Endodermal cell (in vitro differentiated cells): ENCODE data around the gene KRT38. TPM values are rescaled to one million over a fixed set of nuclear protein-coding genes. Genes with fewer than 3 reads are reported as not detected.

Experiments
- DNase-seq: peaks from one replicate; pipeline ENCODE4 v3.0.0-alpha.2; 2017
- H3K27ac ChIP-seq: 2 replicates; pipeline ENCODE4 v1.5.1; 2013; ENCODE audit warnings: mild to moderate bottlenecking, low read depth, low read length, moderate library complexity
- H3K27me3 ChIP-seq: 2 replicates; pipeline ENCODE4 v1.6.1; 2013; ENCODE audit warnings: mild to moderate bottlenecking, low read length, moderate library complexity; ENCODE audit not compliant: insufficient read depth, control insufficient read depth, poor library complexity, severe bottlenecking
- H3K36me3 ChIP-seq: 2 replicates; pipeline ENCODE4 v1.7.0; 2013; ENCODE audit warnings: mild to moderate bottlenecking, low read length, moderate library complexity; ENCODE audit not compliant: control insufficient read depth, insufficient read depth
- H3K4me1 ChIP-seq: one replicate; pipeline ENCODE4 v1.7.0; 2013; ENCODE audit warnings: low read length; ENCODE audit not compliant: control insufficient read depth, insufficient read depth
- H3K4me3 ChIP-seq: 2 replicates; pipeline ENCODE4 v1.5.1; 2013; ENCODE audit warnings: mild to moderate bottlenecking, low read length, moderate library complexity
- H3K9ac ChIP-seq: 2 replicates; pipeline ENCODE4 v1.6.1; 2013; ENCODE audit warnings: mild to moderate bottlenecking, low read length, moderate library complexity; ENCODE audit not compliant: poor library complexity, severe bottlenecking; ENCODE audit errors: extremely low read depth
- H3K9me3 ChIP-seq: 2 replicates; pipeline ENCODE4 v1.6.1; 2013; ENCODE audit warnings: mild to moderate bottlenecking, low read length, moderate library complexity; ENCODE audit not compliant: control insufficient read depth
- H3K27ac Mint-ChIP-seq: 2 replicates; pipeline ENCODE4 v1.8.0; 2020; ENCODE audit warnings: mixed read lengths
- H3K27me3 Mint-ChIP-seq: 2 replicates; pipeline ENCODE4 v1.8.0; 2021; ENCODE audit warnings: mild to moderate bottlenecking, mixed read lengths; ENCODE audit not compliant: insufficient read depth
- H3K36me3 Mint-ChIP-seq: 2 replicates; pipeline ENCODE4 v1.8.0; 2020; ENCODE audit warnings: low read depth, mixed read lengths
- H3K4me1 Mint-ChIP-seq: 2 replicates; pipeline ENCODE4 v1.8.0; 2020; ENCODE audit warnings: mixed read lengths
- H3K4me3 Mint-ChIP-seq: 2 replicates; pipeline ENCODE4 v1.8.0; 2020; ENCODE audit warnings: mild to moderate bottlenecking, moderate library complexity, mixed read lengths
- H3K9me3 Mint-ChIP-seq: 2 replicates; pipeline ENCODE4 v1.8.0; 2020; ENCODE audit warnings: mild to moderate bottlenecking, mixed read lengths
- CTCF ChIP-seq: fragments of 200-600 bp; sonication (generic); conservative IDR thresholded peaks from 2 replicates; pipeline ENCODE4 v1.5.0; 2021; ENCODE audit warnings: antibody characterized with exemption, mild to moderate bottlenecking
- WGBS, 2 experiments: methylation state at CpG; one replicate each; pipeline versions ENCODE4 v1.1.5 to v1.1.7; 2013; ENCODE audit warnings: missing lambda C conversion rate in 2 of 2, mixed read lengths in 1 of 2; ENCODE audit not compliant: insufficient coverage in 1 of 2, insufficient read length in 1 of 2; 5-methylcytosine and 5-hydroxymethylcytosine counted together
- total RNA-seq, 2 donors: library from RNA; stranded (reverse); fragmentation: NEBNext Ultra II Directional in 1 of 2; extraction: Animal tissue kit (Norgen Biotek cat#: 25700) in 1 of 2; gene quantifications; 2 replicates in 1 of 2; 3 replicates in 1 of 2; pipeline ENCODE4 v1.2.1, GENCODE V29; 2021

KRT38 gene
- total RNA-seq, 2 donors from 2014 or later: not detected

- H3K9me3 Mint-ChIP-seq: no peaks in the 10 kb centered on the region
- peaks cover 24% of the 10 kb centered on the region for H3K27me3 Mint-ChIP-seq
- WGBS, 2 experiments: 69 to 71% methylated on average over 1 to 9 of the region's 9 CpGs
- no peaks in the 10 kb centered on the region for H3K36me3 Mint-ChIP-seq
- H3K36me3 ChIP-seq: no peaks in the 10 kb centered on the region
- no peaks in the 10 kb centered on the region for H3K9me3 ChIP-seq
- no peak overlapping the region for H3K4me3 ChIP-seq
- no peak overlapping the region for H3K27ac ChIP-seq
- peak; percentile 70 for DNase-seq
- peaks cover 10% of the 10 kb centered on the region for H3K4me1 Mint-ChIP-seq
- H3K4me3 Mint-ChIP-seq: no peak overlapping the region
- H3K27ac Mint-ChIP-seq: peak overlapping the region; percentile 40
- TF ChIP-seq CTCF: no peak
- no peak overlapping the region for H3K9ac ChIP-seq
- peaks cover 7% of the 10 kb centered on the region for H3K4me1 ChIP-seq
- H3K27me3 ChIP-seq: no peaks in the 10 kb centered on the region
Observed at GRCh38 chr17:41483531-41483930, 42.7 kb upstream of the KRT38 start.

- Histone ChIP-seq H3K4me3 (no peak within 1 kb of the TSS), H3K36me3 (no peaks in the 10 kb centered on the region), H3K9me3 (no peaks in the 10 kb centered on the region), H3K4me1 (peaks cover 7% of the 10 kb centered on the region), H3K9ac (no peak within 1 kb of the TSS), H3K27me3 (no peaks in the 10 kb centered on the region), H3K27ac (no peak within 1 kb of the TSS)
- DNase-seq: no peak
- H3K27ac Mint-ChIP-seq: no peak within 1 kb of the TSS
- TF ChIP-seq CTCF: no peak
- no peaks in the 10 kb centered on the region for H3K36me3 Mint-ChIP-seq
- H3K27me3 Mint-ChIP-seq: peaks cover 10% of the 10 kb centered on the region
- peaks cover 10% of the 10 kb centered on the region for H3K4me1 Mint-ChIP-seq
- no peaks in the 10 kb centered on the region for H3K9me3 Mint-ChIP-seq
- WGBS, 2 experiments: 99 to 100% methylated on average over 1 to 2 of the region's 2 CpGs
- H3K4me3 Mint-ChIP-seq: no peak within 1 kb of the TSS
Observed at GRCh38 chr17:41481036-41481435, 40.3 kb upstream of the KRT38 start, which contains the start of gene KRT35. Gene KRT35 (minus strand): TSS chr17:41481151. CDS start chr17:41481097, 54 bp downstream.

DNA sequence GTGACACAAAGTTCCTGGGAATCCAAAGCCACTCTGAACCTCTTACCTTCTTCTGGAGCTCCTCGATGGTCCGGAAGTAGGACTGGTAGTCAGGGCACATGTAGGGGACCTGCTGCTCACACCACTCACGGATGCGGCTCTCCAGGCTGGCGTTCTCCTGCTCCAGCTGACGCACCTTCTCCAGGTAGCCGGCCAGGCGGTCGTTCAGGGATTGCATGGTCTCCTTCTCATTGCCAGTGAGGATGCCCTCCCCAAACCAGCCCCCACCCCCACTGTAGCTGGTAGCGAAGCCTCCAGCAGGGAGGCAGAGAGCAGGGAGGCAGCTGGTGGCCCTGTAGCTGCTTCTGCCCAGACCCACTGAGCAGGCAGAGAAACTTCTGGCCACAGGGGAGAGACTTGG lies 39.8 kb upstream of the KRT38 start:
- Histone ChIP-seq H3K4me3 (no peak overlapping the region), H3K36me3 (no peaks in the 10 kb centered on the region), H3K27ac (no peak overlapping the region), H3K27me3 (no peaks in the 10 kb centered on the region), H3K9me3 (no peaks in the 10 kb centered on the region), H3K4me1 (peaks cover 7% of the 10 kb centered on the region), H3K9ac (no peak overlapping the region)
- DNase-seq: no peak
- Mint-ChIP-seq H3K4me1 (peaks cover 10% of the 10 kb centered on the region), H3K27ac (no peak overlapping the region), H3K9me3 (no peaks in the 10 kb centered on the region), H3K4me3 (no peak overlapping the region), H3K36me3 (no peaks in the 10 kb centered on the region), H3K27me3 (peaks cover 6% of the 10 kb centered on the region)
- TF ChIP-seq CTCF: no peak
- 93 to 94% methylated on average over 3 to 10 of the region's 10 CpGs for WGBS, 2 experiments
